NCI-H1436 (cell line): Measurements from ENCODE around the gene ASPRV1.

ENCODE experiments used
- DNase-seq: peaks from one replicate; lab custom pipeline; 2025; lab: John Stamatoyannopoulos, UW

The ASPRV1 gene

DNA sequence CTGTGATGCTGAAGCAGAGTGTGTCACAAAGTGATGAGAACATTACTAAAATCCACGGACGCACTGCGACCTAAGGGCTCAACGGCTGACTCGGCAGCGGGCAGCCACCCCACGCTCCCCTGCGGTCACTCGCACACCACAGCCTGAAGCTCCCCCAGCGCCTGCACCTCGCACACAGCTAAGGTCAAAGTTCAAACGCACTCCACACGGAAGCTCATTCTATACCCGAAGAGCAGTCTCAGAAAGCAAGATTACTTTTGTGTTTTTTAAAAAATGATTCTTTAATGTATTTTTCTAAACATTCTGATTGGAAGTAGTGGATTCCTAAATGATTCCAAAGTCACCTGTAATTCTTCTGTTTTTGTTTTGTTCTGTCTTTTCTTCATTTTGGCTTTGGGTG, 21.7 kb downstream of the ASPRV1 start:
- DNase-seq: no peak

DNA sequence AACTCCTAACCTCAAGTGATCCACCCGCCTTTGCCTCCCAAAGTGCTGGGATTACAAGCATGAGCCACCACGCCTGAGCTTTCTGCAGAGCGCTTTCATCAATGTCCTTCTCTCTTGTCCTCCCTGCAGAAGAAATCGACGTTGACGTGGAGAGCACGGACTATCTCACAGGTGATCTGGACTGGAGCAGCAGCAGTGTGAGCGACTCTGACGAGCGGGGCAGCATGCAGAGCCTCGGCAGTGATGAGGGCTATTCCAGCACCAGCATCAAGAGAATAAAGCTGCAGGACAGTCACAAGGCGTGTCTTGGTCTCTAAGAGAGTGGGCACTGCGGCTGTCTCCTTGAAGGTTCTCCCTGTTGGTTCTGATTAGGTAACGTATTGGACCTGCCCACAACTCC, 23.5 kb downstream of the ASPRV1 start:
- DNase-seq: no peak

DNA sequence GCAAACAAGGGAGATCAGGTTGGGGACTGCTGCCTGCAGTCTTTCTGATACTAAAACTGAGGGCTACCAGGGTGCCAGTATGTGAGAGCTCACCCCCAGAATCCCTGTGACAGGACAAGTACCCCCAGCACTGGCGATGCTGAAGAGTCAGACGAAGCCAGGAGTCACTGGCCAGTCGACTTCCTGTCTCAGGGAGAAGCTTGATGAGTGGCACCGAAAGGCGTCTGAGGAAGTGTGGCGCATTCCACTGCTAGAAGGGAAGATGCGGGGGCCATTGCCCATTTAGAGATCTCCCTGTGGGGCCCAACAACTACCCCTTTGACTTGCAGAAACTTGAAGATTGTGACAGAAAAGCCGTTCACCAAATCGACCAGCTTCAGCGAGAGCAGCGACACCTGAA, 24.5 kb downstream of the ASPRV1 start:
- DNase-seq: no peak

DNA sequence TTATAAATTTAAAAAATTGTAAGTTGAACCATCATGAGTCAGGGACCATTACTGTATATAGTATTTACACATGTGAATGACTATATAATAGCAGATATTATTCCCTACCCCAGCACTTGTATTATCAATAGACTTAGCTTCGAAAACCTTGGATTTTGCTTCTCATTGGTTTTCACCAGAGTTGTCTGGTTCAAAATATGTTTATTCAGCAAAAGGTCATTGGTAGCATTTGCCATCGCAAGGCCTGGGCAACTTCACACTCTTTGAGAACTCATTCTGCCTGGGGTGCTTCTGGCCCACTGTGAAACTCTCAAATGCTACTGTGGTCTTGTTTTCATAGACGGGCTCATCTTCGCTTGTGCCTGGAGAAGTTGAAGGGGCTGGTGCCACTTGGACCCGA, 26.4 kb downstream of the ASPRV1 start:
- no peak for DNase-seq

DNA sequence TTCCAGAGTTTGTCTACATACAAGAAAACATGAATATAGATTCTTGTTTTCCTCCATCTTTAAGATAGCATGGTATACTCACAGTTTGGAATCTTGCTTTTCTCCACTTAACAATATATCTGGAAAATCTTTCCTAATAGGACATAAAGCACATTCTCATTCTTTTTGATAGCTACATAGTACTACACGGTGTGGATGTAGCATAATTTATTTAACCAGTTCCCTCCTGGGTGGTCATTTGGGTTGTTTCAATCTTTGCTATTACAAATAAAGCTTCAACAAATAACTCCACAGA, 26.9 kb downstream of the ASPRV1 start:
- DNase-seq: no peak

DNA sequence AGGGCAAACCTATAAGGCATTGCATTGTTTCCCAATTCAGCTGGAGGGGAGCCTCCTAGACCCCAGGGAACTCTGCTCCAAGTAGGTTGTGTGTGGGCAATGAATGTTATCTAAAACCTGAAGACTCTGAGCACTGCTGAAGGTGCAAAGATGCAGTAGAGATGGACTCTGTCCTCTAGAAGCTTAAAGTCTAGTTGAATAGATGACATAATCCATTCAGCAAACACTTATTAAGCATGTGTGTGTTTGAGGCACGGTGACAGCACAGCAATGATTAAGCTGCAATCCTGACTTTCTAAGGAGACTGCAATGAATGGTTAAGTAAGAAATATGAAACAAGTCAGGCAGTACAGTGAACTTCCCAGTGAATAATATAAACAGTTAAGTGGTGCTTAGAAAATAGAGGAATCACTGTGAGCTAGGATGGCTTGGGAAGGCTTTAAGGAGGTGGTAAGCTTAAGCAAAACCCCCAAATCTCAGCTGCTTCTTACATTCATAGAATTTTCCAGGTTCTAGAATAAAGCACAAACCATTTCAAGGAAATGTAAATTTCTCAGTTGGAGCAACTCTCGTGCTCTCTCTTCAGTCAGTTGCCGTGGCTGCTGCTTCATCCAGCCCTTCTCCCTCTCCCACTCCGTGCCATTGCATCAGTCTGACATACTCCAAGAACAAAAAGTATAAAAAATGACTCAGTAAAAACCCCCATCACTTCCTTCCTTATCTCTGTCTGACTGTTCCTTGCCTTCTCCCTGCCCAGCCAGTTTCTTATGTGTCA, 27.4 kb downstream of the ASPRV1 start:
- no peak for DNase-seq

DNA sequence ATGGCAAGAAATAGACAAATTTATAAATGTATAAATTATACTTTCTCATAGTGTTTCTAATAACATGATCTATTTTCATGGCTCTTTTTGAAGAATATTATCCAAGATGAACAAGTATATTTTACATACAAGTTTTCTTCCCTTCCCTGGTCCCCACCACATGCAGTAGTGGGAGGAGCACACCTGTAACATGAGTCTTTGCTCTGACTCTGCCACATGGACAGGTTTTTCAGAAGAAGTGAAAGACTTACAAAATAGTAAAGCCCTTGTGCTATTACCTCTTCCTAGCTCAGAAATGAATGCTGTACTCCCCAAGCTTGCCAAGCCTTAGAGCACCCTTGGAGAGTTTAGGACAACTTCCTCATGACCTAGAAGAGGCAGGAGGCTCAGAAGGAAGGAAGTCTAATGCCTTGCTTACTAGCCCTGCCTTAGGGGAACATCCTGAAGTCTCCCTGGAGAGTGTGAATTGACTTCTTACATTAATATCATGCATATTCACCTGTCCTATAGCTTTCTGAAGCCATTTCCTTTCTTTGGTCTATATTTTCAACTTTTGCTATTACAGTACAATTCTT, 28.1 kb downstream of the ASPRV1 start:
- DNase-seq: no peak

DNA sequence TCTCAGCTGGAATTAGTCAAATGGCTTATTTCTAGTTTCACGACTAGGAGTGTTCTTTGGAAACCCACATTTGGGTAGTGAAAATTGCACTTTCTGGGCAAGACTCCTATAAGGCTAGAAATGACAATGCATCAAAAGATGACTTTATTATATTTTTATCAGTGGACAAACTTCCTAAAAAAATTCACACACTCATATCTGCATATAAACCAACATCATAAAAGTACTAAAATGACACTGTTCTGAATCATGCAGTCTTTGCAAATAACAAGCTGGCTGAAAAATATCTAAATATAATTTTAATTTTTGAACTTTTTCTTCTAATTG, 28.9 kb downstream of the ASPRV1 start:
- DNase-seq: no peak

DNA sequence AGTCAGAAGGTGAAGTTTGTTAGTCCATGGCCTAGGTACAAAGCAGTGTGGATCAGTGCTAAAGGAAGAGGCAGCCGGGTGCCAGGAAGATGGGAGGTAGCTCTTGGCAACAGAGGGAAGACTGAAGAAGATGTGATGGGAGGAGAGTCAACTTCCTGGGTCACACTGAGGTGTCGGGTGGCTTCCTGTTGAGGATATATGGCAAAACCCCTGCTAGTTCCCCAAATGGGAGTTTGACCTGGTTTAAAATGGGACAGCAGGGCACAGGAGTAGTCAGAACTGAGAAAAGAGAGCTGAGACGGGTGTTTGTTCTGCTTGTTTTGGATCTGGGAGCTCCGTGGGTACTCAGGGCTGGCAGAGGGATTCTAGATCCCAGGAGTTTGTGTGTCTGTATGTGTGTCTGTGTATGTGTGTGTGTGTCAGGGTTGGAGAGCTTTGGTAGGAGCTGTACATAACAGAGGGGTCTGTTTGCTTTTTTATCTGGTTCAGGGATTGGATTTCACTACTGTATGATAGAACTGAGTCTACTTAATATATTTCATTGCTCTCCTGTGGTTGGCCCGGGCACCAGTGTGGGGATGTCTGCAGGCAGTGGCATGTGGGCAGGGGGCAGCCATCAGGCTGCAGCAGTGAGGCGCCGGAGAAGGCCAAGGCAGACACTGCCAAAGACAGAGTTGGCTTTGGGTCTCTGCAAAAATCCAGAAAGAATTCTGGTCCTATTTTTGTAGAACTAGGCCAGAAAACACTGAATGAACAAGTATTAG, 29.4 kb downstream of the ASPRV1 start:
- no peak for DNase-seq

DNA sequence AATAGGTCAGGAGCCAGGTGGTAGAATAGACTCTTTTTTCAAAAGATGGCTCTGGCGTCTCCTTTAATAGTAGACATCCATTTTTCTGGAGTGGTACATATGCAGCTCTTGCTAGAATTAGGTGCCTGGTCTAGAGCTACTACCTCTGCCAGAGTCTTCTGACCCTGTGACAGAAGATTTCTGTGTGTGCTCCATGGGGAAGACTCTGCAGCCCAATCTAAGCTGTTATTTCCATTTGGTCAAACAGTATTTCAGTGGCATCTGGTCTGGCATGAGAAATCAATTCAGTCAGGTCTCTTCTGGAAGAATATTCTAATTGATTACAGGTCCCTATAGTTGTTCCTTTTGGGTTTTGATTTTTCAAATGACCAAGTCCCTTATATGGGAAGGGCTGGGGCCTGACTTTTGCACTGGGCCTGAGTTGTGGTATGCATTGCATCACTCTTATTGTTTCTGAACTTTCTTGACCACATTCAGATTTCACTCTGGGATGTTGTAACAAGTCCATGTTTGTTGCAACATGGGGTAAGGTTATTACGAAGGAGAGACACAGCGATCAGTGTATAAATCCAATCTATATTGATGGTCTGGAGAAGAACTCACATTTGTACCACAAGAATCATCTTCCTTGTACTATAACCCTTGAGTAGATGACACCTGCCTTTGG, 34.4 kb downstream of the ASPRV1 start:
- DNase-seq: no peak

DNA sequence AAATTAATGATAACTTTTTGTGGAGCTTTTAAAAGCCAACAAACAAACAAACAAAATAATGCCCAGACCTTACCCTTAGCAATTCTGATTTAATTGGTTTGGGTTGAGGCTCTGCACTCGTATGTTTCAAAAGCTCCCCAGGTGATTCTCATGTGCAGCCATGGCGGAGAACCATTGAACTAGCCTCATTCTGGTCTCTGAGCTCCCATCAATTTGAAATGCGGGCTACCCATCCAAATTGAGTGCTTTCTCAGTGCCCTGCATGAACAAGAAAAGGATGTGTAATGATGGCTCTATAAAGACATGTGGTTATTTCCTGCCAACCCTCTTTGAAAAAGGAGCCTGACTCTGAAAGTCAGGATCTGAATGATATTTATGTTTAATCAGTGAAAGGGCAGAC, 38.3 kb downstream of the ASPRV1 start:
- no peak for DNase-seq

DNA sequence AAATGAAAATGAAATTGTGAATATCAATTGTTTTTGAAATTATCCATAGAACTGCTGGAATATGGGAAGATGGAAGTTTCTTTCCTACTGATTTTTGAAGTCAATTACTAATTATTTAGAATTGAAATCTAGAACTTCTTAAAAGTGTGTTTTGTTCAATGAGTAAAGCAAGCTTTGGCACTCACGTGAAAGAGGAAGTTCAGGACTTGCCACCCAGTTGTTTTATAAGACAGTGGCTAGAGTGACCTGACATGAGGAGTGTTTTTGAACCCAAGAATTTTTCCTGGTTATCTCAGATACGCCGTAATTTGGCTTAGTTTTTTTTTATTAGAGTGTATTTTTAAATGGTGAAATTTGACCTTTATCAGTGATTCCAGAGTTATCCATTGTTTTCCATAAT, 43.0 kb downstream of the ASPRV1 start:
- no peak for DNase-seq

DNA sequence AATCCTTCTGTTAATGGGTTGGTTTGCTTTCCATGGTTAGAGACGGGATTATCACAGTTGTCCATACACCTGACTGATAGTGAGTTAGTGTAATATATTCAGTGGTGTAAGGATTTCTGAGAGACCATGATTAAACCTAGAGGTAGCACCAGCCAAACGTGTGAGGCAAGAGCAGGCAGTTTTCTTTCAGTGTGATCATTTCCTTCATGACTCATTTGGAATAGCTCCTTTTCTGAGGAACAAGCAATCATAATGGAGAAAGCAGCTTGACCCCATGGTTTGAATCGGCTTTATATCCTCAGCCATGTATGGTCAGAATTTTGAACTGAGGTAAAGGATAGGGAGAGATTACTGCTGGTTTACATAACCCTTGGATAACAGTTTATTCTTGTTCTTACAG, 43.6 kb downstream of the ASPRV1 start:
- DNase-seq: no peak

DNA sequence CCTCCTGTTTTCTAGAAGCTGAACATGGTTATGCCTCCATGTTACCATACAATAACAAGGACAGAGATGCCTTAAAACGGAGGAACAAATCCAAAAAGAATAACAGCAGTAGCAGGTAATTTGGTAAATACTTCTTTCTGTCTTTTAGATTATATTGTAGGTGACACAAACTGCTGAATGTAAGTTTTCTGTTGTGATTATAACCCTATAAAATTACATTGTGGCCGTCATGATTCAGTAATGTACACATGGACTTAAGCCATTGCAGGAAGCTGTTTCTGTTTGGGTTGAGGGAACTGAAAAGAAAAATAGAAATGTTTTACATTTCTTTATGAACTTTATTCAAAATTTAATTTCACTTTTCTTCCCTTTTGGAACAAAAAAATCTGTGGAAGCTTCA, 45.3 kb downstream of the ASPRV1 start:
- DNase-seq: no peak

DNA sequence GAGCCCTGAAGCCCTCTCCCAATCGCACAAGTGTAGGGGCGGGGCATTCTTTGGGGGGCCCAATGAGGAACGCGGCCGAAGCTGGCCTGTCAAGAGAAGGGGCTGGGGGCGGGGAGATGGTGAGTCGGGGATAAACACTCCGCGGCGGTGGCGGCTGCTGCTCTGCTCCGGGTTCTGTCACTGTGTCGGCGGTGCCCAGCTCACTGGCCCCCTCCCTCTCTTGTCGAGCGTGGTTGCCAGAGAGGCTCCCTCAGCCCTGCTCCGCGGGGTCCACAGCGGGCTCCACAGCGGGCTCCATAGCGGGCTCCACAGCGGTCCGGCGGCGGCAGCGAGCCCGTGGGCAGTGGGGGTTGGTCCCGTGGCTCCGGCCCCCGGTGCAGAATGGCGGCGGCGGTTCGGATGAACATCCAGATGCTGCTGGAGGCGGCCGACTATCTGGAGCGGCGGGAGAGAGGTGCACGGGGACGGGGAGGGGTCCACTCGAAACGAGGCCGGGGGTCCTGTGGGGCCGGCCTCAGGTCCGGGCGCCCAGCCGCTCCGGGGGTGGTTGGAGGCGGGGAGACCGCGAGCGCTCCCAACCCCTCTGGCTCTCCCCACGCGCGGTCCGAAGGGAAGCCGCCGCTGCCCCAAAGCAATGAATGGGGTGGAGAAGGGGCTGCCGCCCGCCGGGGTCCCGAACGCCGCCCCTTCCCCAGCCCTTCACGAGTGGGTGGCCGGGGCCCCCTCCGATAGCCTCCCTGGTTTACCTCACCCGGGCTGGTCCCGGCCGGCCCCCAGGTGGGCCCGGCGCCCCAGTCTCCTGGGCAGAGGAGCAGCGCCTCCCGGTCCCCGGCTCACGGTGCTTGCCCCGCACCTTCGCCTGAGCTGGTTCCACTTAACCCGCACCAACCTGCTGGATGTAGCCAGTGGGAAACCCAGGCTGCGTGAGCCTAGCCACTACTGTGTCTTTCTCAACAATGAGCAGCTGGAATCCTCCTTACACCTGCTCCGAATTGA, 46.2 kb downstream of the ASPRV1 start, which contains the start of gene MXD1:
Gene MXD1, plus strand, starts transcription at position 160 of the 996 bp plus-strand sequence. Its CDS starts 222 bp downstream, at position 382.
- no peak for DNase-seq

DNA sequence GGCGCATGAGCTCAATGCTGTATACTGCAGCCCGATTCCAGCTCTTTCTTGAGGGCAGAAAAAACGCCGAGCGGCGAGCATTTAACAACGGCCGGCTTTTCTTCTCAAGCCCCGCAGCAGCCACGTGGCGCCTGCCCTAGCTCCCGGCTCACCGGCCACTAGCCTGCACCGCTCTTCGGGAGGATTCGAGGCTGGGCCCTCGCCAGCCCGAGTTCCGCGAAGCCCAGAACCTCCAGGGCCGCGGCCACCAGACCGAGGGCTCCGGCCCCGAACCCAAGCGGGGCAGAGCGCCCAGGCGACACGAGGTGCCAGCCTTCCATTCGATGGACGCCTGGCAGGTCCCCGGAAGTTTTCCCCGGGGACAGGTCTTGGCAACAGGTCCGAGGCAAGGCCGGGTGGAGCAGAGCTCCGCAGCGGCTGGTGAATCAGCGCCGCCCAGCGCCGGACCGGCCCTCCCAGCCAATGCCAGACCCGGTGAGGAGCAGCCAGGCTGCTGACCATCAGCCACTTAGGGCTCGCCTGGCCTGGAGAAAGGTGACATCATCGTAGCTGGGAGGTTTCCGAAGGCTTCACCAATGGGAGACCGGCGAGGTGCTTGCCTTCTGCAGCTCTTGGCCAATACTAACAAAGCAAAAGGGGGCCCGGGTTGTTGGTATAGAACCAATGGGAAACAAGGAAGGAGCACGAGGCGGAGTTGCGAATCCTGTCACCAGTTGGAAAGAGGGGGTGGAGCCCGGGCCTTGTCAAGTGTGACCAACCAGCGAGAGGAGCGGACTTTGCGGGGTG, 47.1 kb downstream of the ASPRV1 start:
- DNase-seq: peak; percentile 100

DNA sequence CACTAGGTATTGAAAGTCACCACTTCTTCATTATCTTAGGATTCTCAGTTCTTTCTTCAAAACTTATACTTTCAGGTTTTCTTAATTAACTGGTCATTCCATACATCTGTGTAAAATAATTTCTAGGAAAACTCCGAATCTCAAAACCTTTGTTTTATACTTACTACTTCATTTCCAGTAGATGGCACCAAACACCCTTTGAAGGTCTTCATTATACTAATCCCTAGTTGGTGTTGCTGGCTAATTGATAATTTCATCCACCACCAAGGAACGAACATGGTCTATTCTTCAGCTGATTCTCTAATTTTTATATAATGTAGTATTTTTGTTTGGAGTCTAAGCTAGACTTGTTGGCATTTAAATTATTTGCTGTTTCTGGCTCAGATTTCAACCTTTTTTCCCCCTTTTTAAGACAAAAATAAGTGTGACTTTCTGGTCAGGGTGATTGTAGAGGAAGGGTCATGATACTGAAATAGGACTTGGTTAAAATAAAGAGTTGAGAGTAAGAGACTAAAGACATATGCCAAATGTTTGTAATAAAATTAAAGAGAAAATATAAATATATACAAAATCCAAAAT, 49.4 kb downstream of the ASPRV1 start:
- peak; percentile 66 for DNase-seq
